ENCODE results near the gene WASHC2C.
A peak's percentile ranks its signal among the peaks of the same experiment; 100 is the strongest.
"Not testable (repeated sequence)": the region's sequence is repeated elsewhere in the genome, so short reads cannot be mapped to it uniquely, and the experiment has no call there.

WASHC2C gene

DNA sequence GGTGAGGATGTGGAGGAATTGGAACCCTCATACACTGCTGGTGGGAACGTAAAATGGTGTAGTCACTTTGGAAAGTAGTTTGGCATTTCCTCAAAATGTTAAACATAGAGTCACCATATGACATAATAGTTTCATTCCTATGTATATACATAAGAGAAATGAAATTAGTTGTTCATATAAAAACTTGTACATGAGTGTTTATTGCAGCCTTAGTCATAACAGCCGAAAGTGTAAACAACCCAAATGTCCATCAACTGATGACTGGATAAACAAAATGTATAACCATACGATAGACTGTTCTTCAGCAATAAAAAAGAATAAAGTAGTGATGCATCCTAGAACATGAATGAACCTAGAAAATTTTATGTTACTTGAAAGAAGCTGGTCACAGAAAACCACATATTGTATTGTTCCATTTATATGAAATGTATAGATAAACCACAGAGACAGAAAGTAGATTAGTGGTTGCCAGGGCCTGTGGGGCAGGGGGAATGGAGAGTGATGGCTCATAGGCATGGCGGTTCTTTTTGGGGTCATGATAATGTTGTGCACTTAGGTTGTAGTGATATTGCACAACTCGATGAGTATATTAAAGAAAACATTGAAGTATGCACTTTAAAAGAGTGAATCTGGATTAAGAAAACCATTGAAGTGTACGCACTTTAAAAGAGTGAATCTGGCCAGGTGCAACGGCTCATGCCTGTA is 44.8 kb downstream of the WASHC2C start:
- DNase-seq, result not testable (repeated sequence)

DNA sequence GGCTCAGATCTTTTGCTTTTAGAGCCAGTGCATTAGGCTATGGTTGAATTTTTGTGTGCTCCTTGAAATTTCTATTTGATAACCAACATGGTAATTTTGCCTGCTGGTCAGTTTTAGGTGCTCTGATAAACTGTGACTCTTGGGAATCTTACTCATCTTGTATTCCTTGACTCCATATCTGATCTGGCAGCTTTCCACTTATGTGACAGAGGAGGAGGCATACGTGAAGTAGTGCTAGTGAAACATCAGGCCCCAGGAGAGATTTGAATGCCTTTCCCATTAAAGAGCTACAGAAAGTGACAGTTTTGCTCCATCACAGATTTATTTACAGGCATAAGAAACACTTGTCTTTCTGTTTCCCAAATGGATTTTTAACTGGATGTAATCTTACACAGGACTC is 59.2 kb downstream of the WASHC2C start:
- DNase-seq, result not testable (repeated sequence)

DNA sequence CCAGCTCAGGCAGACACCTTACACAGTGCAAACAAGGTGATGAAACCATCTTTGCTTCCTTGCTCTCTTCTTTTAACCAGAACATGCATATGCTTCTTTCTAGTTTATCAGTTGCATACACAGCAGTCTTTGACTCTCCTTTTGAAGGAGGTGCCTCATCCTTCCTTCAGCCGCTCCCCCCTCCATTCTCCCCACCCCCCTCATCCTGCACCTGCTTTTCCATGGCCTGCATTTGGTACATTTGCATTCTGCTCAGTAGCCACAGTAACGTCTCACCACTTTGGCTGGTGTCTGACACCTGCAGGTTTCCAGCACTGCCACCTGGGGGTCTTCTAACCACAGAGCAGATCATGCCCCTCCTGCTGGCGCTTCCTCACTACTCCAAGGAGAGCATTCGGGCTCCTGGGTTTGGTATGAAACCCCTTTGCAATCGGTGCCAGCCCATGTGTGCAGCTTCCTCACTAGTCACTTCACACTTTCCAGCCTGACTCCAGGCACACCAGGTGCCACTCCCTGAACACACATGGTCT is 60.2 kb downstream of the WASHC2C start:
- DNase-seq, result not testable (repeated sequence)

DNA sequence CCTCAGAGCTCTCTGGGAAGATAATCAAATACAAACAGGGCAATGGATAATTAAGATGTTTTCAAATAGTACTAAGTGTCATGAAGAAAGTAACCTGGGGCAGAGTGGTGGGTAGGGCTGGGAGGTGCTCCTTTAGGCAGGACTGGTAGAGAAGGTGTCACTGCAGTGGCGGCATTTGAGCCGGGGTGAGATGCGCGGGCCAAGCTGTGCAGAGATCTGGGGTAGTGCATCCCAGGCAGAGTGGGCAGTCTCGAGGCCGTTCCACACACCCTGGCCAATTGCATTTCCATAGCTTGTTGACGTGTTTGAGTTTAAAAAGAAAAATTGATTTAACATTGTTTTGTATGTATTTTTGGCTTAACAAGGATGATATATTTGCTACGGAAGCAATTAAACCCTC is 62.9 kb downstream of the WASHC2C start:
- not testable (repeated sequence) for DNase-seq

DNA sequence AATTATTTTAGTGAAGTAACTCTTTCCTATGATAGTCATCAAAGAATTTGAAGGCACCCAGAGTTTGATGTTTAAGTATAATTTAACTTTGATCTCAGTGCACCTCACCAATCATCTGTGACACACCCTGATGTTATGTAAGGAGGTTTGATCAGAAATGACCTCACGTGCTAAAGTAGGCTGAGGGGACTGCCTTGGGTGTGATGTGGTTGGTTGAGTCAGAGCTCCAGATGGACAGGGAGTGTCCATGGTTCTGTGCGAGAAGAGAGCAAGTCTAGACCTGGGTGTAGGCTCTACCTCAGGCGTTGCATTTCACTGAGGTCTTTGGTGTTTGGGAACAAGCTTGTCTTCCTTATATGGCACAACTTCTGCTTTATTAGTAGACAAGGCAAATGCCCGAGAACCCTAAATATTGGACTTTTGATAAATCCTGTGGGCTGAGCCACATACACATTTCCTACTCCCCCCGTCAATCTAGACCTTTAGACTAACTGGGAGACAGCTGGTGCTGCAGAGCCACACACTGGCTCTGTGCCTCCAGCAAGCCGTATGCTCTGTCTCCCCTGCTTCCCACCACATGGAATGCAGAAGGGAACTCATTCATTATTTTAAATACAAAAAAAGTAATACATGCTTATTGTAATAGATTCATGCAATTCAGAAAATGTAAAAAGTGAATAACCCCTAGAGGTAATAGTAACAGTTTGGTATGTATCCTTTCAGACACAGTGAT is 63.8 kb downstream of the WASHC2C start:
- not testable (repeated sequence) for DNase-seq

DNA sequence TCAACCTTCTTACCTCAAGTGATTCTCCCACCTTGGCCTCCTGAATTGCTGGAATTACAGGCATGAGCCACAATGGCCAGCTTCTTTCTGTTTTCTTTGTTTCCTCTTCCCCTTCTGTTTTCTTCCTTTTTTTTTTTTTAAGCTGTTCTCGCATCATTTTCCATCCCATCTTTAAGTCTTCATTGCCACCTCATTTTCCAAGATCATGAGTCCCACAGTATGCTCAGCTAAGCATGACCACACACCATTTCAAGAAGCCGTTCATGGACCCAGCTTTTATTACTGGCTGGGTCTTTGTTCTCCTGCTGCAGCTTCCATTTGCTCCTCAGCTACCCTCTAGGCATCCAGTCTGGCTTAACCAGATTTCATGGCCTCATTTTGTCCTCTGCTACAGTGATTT is 67.7 kb downstream of the WASHC2C start:
- DNase-seq, result not testable (repeated sequence)

DNA sequence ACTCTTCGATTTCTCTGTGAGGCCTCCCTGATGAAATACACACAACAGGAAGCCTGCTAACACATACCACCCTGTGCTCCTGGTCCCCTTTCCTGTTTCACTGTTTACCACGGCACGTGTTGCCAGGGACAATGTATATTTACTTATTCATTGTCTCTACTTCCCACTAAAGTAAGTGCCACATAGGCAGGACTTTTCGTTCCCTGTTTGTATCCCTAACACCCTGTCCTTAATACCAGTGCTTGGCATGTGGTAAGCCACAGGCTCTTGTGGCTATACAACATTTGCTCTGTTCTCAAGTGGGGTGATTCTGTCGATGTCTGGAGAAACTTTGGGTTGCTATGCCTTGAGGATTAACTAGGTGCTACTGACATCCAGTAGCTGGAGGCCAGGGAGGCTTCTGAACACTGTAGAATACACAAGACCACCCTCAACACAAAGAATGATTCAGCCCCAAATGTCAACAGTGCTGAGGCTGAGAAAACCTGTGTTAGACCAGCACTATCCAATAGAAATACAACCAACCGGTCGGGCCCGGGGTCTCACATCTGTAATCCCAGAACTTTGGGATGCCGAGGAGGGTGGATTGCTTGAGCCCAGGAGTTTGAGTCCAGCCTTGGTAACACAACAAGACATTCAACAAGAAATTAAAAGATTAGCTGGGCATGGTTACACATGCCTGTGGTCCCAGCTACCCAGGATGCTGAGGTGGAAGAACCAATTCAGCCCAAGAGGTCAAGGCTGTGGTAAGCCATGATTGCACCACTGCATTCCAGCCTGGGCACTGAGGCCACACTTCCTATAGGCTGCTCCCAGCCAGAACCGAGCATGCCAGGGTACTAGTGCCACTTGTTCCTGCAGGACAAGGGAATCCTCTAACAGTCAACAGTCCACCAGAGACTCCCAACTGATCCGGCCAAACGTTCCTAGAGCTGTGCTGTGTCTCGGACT is 76.3 kb downstream of the WASHC2C start:
- DNase-seq, result peak; percentile 36

DNA sequence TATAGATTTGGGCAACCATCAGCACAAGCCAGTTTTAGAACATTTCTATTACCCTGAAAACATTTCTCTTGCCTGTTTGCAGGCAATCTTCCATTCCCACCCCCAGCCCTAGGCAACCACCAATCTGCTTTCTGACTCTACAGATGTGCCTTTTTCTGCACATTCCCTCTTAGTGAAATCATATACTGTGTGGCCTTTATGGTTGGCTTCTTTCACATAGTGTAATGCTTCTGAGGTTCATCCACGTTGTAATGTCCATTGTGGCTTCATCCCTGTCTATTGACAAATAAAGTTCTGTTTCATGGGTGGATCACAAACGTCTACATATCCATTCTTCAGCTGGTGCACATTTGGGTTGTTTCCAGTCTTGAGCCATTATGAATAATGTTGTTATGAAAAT is 77.9 kb downstream of the WASHC2C start:
- DNase-seq, result not testable (repeated sequence)

DNA sequence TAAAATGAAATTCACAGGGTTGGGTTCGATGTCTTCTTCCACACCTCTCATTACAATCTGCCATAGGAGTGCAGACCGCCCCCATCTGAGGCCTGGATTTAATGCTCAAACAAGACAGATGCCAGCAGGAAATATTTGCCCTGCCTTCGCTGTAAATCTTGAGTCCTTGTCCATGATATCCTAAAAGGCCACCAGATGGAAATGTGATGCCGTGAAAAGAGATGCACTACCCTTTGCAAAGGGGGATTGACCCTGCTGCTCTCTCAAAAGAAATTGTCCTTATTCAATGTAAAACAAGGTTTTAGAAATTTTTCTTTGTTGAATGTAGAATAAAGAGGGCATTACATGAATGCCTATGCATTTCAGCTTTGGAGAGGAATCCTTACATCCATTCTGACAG is 82.8 kb downstream of the WASHC2C start:
- peak; percentile 23 for DNase-seq

DNA sequence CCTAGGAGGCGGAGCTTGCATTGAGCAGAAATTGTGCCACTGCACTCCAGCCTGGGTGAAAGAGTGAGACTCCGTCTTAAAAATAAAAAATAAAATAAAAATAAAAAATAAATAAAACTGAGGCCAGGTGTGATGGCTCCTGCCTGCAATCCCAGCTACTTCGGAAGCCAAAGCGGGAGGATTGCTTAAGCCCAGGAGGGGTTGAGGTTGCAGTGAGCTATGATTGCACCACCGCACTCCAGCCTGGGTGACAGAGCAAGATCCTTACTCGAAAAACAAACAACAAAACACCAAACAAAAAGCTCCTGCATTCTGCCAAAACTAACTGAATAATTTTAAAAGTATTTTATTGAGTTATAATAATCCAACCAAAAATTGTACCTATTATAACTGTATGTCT is 84.0 kb downstream of the WASHC2C start:
- DNase-seq, result no peak

DNA sequence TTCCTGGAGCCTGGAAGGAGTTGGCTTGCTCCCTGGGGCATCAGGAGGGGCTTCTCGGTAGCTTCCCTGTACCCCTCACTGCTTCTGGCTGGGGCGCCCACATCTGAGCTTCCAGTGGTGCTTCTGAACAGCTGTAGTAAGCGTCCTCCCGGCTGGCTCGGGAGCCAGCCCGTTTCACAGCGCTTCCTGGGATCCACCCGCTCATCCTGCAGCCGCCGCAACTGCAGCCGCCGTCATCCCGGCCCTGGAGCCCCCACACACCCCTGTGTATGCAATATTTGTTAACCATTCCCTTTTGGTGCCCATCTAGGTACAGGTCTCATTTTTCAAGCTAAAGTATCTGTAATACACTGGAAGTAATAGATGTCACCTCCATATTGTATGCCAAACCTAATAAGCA is 85.9 kb downstream of the WASHC2C start:
- DNase-seq, result not testable (repeated sequence)

DNA sequence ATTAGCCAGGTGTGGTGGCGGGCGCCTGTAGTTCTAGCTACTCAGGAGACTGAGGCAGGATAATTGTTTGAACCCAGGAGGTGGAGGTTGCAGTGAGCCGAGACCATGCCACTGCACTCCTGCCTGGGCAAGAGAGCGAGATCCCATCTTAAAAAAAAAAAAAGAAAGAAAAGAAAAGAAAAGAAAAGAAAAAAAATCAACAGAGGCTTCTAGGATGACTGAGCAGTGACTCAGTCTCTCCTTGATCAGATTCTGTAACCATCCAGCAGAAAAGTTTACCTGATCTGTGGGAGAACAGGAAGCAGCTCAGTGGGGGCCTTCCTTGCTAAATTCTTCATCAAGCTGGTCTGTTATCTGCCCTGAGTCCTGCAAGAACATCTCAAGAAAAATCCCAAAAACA is 87.1 kb downstream of the WASHC2C start:
- not testable (repeated sequence) for DNase-seq

DNA sequence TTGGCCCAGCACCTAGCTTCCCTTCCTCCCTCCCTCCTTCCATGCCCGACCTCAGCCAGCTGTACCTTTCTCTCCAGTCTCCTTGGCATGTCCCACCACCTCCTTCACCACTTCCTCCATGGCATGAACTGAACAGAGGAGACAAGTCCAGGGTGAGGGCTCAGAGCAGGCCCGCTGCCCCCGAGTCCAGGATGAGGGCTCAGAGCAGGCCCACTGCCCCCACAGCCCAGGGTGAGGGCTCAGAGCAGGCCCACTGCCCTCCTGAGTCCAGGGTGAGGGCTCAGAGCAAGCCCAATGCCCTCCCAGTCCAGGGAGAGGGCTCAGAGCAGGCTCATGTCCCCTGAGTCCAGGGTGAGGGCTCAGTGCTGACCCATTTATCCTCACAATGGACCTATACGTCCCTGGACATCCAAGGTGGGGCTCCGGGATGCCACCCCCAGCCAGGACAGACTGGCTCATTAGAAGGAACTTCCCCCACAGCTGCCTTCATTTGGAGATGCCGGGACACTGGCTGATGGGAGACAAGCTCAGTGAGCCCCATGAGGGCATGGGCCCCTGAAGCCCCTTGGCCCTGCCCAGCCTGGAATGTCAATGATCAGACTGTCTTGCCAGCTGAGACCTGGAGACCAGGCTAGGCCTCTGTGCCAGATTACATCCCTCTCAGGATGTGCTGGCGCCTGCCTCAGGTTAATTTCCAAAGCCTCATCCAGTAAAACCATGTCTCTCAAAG is 90.2 kb downstream of the WASHC2C start:
- DNase-seq, result no peak

DNA sequence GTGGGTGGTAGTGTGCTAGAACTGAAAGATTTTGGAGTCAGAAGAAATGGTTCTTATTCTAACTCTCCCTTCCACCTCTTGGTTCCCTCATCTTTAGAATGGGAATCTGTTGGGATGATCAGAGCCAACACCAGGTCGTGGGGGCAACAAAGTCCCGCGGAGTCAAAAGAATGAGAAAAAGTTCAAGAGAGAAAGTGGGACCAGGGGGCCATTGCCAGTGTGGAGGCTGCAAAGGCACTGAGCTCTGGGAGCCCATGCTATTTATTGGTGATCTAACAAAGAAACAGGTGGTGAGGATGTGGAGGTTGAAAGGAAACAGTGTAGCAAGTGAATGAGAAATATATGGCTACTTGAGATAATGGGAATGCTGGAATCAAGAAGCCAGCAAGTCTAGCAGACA is 90.8 kb downstream of the WASHC2C start:
- no peak for DNase-seq

DNA sequence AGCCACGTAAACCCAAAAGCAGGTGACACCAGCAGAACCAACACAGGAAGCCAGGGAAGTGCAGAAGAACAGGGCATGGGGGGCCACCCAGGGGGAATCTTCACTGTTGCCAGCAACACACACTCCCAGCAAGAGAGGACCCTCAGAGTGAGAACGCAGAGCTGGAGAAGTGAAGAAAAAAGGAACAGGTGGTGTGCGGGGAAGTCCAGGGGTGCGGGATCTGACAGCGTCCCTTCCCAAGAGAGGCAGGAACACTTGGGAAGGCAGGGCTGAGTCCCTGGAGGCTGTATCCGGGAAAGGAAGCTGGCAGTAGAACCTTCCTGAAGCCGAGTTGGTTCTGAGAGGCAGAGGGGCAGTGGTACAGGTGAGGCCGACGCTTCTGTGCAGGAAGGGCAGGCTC is 92.5 kb downstream of the WASHC2C start:
- DNase-seq, result no peak

DNA sequence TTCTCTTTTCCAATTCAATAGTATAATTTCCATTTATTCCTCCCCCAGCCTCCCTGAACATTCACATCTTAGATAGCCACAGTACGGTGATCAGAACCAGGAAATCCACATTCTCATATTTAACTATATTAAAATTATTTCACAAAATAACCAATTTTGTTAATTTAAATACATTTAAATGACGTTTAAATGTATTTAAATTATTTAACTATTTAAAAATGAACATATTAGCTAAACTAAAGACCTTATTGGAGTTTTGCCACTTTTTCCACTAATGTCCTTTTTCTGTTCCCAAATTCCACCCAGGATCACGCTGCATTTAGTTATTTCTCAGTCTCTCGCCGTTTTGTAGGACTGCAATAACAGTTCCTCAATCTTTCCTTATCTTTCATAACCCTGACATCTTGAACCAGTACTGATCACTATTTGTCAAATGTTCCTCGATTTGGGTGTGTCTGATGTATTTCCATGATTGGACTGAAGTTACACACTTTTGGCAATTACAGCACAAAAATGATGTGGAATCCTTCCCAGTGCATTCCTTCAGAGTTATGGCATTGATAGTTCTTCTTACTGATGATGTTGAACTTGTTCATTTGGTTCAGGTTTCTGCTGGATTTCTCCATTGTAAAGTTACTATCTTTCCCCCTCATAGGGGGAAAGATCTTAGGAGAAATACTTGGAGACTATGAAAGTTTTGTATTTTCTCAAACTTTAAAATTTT is 93.2 kb downstream of the WASHC2C start:
- peak; percentile 5 for DNase-seq

DNA sequence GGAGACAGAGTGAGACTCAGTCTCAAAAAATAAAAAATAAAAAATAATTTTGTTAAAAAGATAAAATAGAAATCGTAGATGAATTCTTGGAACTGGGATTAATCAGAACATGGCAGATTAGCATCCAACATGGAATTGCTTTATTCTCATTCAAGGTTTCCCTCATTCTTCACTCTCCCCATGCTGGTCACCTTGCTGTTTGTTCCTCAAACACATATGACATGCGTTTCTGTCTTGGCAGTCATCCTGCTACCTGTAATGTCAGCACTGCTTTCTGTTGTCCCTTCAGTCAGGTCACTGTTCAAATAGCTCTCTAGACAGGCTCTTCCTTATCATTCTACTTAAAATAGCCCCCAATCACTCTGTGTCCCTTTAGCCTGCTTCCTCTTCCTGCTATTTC is 95.9 kb downstream of the WASHC2C start:
- not testable (repeated sequence) for DNase-seq

Measured in hematopoietic multipotent progenitor cell treated with erythropoietin and hydrocortisone succinate and interleukin-3 and kit ligand, for 4 days (in vitro differentiated cells).